GM21381 (cell line): Measurements from ENCODE around the gene KCNK4.

Experiments used
- ATAC-seq: cut with Tn5 transposase; IDR thresholded peaks from one replicate; pipeline ENCODE4 v1.9.1; 2021; ENCODE audit warnings: mild to moderate bottlenecking, moderate library complexity; ENCODE audit not compliant: unreplicated experiment

KCNK4 gene

GRCh38 chr11:64291262-64291751 lies at the start of gene KCNK4:
Gene KCNK4 (plus strand): TSS chr11:64291302. CDS start chr11:64293019, 1,717 bp downstream.
- ATAC-seq: no peak

- ATAC-seq: peak; percentile 5
Observed at GRCh38 chr11:64241491-64242374, 49.4 kb upstream of the KCNK4 start.

DNA sequence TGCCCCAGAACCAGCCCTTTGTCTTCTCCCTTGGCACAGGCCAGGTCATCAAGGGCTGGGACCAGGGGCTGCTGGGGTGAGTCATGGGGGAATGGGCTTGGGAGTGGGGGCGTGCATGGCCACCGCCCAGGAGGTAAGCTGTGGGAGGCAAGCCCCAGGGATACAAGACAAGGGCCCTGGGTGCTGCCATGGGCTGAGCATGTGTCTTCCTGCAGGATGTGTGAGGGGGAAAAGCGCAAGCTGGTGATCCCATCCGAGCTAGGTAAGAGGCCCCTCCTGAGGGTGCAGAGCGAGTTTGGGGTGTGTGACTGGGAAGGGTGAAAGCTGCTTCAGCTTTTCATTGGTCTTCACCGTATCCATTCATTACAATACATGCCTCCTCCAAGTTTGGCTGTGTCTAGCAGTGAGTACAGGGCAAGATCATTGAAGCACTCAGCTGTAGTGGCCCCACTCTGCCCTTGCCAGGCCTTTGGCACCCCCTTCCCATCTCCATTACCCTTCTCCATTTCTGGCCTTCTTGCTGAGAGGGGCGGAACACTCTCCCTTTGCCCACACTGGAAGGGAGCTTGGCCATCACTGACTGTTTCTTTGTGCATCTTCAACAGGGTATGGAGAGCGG lies 47.8 kb upstream of the KCNK4 start:
- ATAC-seq: no peak

DNA sequence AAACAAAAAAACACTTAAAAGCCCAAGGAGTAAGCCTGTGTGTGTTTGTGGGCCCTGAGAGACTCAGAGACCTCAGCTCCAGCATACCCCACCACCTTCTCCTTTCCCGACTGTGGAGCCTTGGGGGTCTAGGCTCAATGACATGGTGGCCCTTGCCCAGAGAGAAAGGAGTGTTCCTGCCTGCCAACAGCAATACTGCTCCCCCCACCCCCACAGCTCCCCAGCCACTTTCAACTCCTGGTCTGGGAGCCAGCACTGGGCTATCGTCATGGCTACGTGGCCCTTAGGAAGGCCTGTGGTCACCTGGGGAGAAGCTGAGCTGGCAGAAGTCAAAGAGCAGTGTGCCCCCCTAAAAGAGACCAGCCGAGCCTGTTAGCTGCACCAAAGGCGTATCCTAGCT lies 47.0 kb upstream of the KCNK4 start:
- ATAC-seq: no peak

- ATAC-seq: no peak
Observed at GRCh38 chr11:64244966-64245365, 46.1 kb upstream of the KCNK4 start.

- ATAC-seq: no peak
Observed at GRCh38 chr11:64245401-64245796, 45.7 kb upstream of the KCNK4 start.

GRCh38 chr11:64245797-64246620 lies 45.1 kb upstream of the KCNK4 start:
- ATAC-seq: no peak

GRCh38 chr11:64246621-64246870 lies 44.6 kb upstream of the KCNK4 start:
- ATAC-seq: peak; percentile 5

DNA sequence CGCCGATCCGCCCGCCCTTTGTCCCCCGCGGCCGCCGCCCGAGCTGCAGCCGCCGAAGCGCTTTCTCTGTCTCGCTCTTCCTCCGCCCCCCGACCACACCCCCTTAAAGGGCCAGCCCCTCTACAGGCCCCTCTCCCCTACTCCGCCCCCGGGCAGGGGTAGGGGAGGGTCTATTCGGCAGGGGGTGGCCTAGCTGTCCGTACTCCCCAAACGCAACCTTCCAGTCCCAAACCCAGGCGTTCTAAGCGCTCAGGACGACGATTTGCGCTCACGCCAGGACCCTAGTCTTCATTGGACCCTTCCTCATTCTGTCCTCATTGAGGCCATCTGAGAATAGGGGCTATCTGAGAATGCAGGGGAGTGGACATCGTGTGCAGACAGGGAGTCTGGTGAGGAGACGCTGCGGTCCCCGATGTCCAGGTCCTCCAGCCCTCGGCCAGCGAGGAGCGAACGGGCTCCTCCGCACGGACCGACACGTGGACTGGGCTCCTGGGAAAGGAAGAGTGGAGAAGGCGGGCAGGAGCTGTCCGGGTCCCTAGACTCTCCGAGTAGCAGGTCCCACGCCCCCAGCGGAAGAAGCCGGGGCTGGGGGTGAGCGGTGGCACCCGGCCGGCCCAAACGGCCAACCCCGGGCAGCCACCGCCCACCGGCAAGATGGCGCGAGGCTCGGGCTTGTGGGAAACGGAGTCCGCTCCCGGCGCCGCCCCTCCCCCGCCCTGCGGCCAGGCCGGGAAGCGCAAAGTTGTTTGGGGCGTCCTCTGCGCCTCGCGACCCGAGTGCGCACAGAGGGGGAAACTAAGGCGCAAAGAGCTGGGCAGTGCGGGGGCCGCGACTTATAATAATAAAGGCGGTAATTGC lies 44.0 kb upstream of the KCNK4 start, which contains the start of gene PPP1R14B:
PPP1R14B (minus strand) TSS at position 73 of the 858 bp plus-strand sequence. CDS start 270 bp downstream, outside the sequence.
- peak; percentile 41 for ATAC-seq

GRCh38 chr11:64247729-64248531 lies 43.2 kb upstream of the KCNK4 start:
- ATAC-seq: no peak

GRCh38 chr11:64248578-64248977 lies 42.5 kb upstream of the KCNK4 start:
- ATAC-seq: no peak

GRCh38 chr11:64249038-64249437 lies 42.1 kb upstream of the KCNK4 start:
- ATAC-seq: no peak

- ATAC-seq: no peak
Observed at GRCh38 chr11:64249563-64250414, 41.3 kb upstream of the KCNK4 start.

DNA sequence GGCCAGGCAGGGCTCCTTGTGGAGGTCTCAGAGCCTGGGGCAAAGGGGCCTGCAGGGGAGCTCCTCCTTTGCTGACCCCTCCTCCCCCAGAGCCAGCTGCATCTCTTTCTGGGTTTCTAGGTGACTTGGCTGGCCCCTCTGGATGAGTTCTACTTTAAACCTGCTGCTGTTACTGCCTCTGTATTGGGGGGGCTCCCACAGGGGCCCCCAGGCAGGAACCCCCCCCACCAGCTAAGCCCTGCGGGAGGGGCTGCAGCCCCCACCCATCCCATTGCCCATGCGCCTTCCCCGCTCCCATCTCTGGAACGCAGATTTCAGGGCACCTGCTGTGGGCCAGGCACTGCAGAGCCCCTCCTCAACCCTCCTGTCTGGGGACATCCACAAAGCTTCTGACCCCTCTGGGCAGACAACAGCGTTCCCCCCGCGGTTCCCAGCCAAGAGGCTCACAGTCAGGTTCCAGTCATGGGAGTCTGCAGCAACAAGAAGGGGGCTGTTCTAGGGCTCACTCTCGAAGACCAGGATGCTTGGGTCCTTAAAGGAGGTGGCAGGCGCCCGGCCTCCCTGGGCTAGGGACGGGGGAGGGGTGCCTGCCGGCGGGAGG lies 40.6 kb upstream of the KCNK4 start:
- ATAC-seq: no peak

DNA sequence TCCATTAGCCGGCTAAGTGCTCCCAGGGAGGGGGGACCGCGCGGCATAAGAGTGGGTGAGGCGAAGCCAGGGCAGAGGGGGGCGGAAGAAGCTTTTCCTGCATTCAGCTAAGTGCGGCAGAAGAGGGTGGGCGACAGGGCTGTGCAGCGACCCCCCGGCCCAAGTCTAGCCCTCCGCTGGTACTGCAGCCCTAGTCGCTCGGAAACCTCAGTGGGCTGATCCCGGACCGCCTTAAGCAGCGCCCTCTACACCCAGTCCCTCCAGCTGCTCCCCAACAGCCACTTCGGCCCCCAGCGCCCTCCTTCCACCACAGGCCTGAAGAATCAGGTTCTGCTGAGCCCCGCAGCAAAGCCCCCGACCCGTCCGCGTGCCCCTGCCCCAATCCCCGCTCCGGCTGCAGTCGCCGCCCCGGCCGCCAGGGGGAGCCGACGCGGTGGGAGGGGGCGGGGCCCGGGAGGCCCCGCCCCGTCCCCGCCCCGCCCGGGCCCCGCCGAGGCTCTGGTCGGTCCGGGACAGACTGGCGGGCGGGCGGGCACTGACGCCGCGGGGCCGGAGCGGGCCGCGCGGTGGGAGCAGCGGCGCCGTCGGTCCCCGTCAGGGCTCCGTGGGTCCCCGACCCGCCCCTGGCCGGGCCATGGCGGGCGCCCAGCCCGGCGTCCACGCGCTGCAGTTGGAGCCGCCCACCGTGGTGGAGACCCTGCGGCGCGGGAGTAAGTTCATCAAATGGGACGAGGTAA lies 39.9 kb upstream of the KCNK4 start, which contains the start of gene PLCB3:
PLCB3 (plus strand) TSS at position 515 of the 737 bp plus-strand sequence; CDS start at position 635, 120 bp downstream.
- ATAC-seq: peak; percentile 33

DNA sequence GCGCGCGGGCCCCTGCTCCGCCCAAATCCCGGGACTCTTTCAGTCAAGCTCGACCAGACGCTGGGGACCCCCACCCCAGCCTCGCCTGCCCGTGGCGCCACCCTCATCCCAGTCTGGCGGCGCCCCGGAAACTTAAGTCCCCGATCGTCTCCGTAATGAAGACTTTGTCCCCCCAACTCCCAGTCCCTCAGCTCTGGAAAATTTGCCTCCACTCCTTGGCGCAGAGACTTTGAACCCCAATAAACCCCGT lies 39.4 kb upstream of the KCNK4 start:
- ATAC-seq: no peak

DNA sequence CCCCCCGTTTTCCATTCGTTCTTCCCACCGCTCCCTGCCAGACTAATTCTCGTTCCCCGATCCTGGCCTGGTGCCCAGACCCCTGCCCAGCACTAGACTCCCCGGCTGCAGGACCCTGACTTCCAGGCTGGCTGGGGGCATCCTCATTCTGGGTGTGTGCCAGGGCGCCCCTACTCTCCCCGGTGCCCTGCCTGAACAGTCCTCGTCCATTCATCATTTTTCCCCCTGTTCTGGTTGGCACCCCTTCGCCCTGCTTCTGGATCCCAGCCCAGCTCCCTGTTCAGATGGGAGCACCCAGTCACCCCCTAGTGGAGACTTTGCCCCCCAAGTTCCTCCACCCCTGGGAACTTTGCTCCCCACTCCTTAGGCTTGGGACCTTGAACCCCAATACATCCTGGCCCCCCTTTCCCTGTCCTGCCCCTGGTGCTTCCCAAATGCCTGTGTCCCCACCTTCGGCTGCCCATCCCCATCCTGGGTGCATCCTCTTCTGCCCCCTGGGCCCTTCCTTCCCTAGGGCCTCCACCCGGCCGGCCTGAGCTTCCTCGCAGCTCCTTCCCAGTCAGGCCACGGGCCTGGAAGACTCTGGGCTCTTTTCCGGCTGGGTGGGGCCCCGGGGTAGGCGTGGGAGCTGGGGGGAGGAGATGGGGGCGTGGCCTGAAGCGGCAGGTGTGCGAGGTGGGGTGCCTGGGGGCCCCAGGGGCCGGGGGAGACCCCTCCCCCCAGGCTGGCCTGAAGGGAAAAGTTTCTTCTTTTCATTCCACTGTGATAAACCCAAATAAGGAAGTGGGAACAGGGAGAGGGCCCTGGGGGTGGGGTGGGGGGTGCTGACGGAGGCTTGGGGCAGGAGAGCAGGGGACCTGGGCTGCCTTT lies 38.9 kb upstream of the KCNK4 start:
- ATAC-seq: no peak
